GM12878 (cell line): Measurements from ENCODE around the gene SLC25A42. TPM values are rescaled to one million over a fixed set of nuclear protein-coding genes. Genes with fewer than 3 reads are reported as not detected.
A peak's percentile ranks its signal among the peaks of the same experiment; 100 is the strongest.

Experiments used
- ATAC-seq: fragments of 200-7000 bp; cut with Tn5 transposase; 3 replicates; pipeline ENCODE4 v1.9.1; 2020; ENCODE audit warnings: mild to moderate bottlenecking, moderate library complexity
- BruUV-seq: library from RNA; stranded (reverse); fragments of 400-500 nt; replicated peaks from 2 replicates; lab custom pipeline; 2021; lab: Mats Ljungman, UMichigan
- CTCF ChIA-PET: fragments of 300-600 bp; sonication (Branson Sonifier 250); formaldehyde crosslinking; extraction: SDS; loops from one replicate; lab custom pipeline; 2021; ENCODE audit warnings: inconsistent platforms; lab: Yijun Ruan, JAX
- POLR2A ChIA-PET: fragments of 350-600 bp; formaldehyde crosslinking; extraction: SDS; loops from one replicate; lab custom pipeline; 2021; ENCODE audit warnings: inconsistent platforms; lab: Charles Lee
- RAD21 ChIA-PET: fragments of 300-600 bp; sonication (Branson Sonifier 250); formaldehyde crosslinking; loops from one replicate; lab custom pipeline; 2023; ENCODE audit warnings: antibody characterized with exemption; ENCODE audit not compliant: unreplicated experiment; lab: Charles Lee
- SMC1A ChIA-PET: fragments of 300-600 bp; sonication (Branson Sonifier 250); formaldehyde crosslinking; loops from one replicate; lab custom pipeline; 2023; ENCODE audit not compliant: unreplicated experiment, uncharacterized antibody; lab: Charles Lee
- DNase-seq: peaks from one replicate; pipeline ENCODE4 v3.0.0-alpha.2; 2011; ENCODE audit warnings: low read depth, low spot score
- FAIRE-seq: peaks from 3 replicates; lab custom pipeline; 2011; peaks lifted over from hg19 to GRCh38; lab: Jason Lieb, UNC
- H2AFZ ChIP-seq: 2 replicates; pipeline ENCODE4 v1.6.0; 2011; ENCODE audit warnings: low read depth, low read length, control low read depth; ENCODE audit not compliant: control insufficient read depth
- H3K27ac ChIP-seq: 2 replicates; pipeline ENCODE4 v1.5.1; 2011; ENCODE audit warnings: control low read depth; ENCODE audit not compliant: control insufficient read depth, insufficient read depth
- H3K27me3 ChIP-seq, 2 experiments: replicated peaks in 1 of 2; 2 replicates each; pipeline versions ENCODE4 v1.6.0 to v1.6.1; 2011; ENCODE audit warnings: low read length in 1 of 2; ENCODE audit not compliant: control insufficient read depth in 2 of 2, insufficient read depth in 2 of 2
- H3K36me3 ChIP-seq, 2 experiments: 2 replicates each; pipeline ENCODE4 v1.5.1; 2011; ENCODE audit warnings: low read length in 1 of 2; ENCODE audit not compliant: control insufficient read depth in 2 of 2, insufficient read depth in 2 of 2
- H3K4me1 ChIP-seq: 2 replicates; pipeline ENCODE4 v1.6.1; 2011; ENCODE audit warnings: mild to moderate bottlenecking, low read length, moderate library complexity, mixed read lengths; ENCODE audit not compliant: control insufficient read depth, insufficient read depth
- H3K4me2 ChIP-seq: 2 replicates; pipeline ENCODE4 v1.6.0; 2011; ENCODE audit warnings: control low read depth; ENCODE audit not compliant: control insufficient read depth, insufficient read depth
- H3K4me3 ChIP-seq: fragments of 200-600 bp; sonication (generic); 2 replicates; pipeline ENCODE4 v1.5.1; 2016
- H3K79me2 ChIP-seq: 2 replicates; pipeline ENCODE4 v1.6.0; 2011; ENCODE audit warnings: low read length; ENCODE audit not compliant: control insufficient read depth, insufficient read depth
- H3K9ac ChIP-seq: 2 replicates; pipeline ENCODE4 v1.8.0; 2011; ENCODE audit warnings: low read length, control low read depth, mixed read lengths; ENCODE audit not compliant: control insufficient read depth, insufficient read depth
- H3K9me3 ChIP-seq: replicated peaks from 3 replicates; pipeline ENCODE4 v1.5.1; 2011; ENCODE audit warnings: mild to moderate bottlenecking, low read length; ENCODE audit not compliant: control insufficient read depth, insufficient read depth
- H4K20me1 ChIP-seq: 2 replicates; pipeline ENCODE4 v1.6.0; 2011; ENCODE audit not compliant: control insufficient read depth, insufficient read depth
- CBFB ChIP-seq: IDR thresholded peaks from 2 replicates; pipeline ENCODE4 v1.6.1; 2016; ENCODE audit warnings: antibody characterized with exemption, low read depth
- E4F1 ChIP-seq: fragments of 450-650 bp; IDR thresholded peaks from 2 replicates; pipeline ENCODE4 v1.6.1; 2018; ENCODE audit warnings: borderline replicate concordance, mild to moderate bottlenecking; ENCODE audit not compliant: partially characterized antibody
- ESRRA ChIP-seq: IDR thresholded peaks from 2 replicates; pipeline ENCODE4 v1.6.1; 2012; ENCODE audit warnings: mild to moderate bottlenecking, low read length, improper control_type of control experiment
- FOXM1 ChIP-seq: IDR thresholded peaks from 2 replicates; pipeline ENCODE4 v1.6.1; 2012; ENCODE audit warnings: low read depth, mild to moderate bottlenecking, inconsistent platforms, low read length, moderate library complexity
- IKZF1 ChIP-seq: fragments of 450-650 bp; conservative IDR thresholded peaks from 2 replicates; pipeline ENCODE4 v1.6.1; 2017; ENCODE audit warnings: antibody characterized with exemption, mild to moderate bottlenecking
- LARP7 ChIP-seq: fragments of 450-650 bp; IDR thresholded peaks from 2 replicates; pipeline ENCODE4 v1.6.1; 2017; ENCODE audit warnings: mild to moderate bottlenecking
- NBN ChIP-seq: fragments of 450-650 bp; IDR thresholded peaks from 2 replicates; pipeline ENCODE4 v1.6.1; 2016
- POLR2A ChIP-seq: IDR thresholded peaks from 2 replicates; pipeline ENCODE4 v1.6.1; 2011; ENCODE audit warnings: low read depth, mild to moderate bottlenecking, low read length
- POU2F2 ChIP-seq: IDR thresholded peaks from 3 replicates; pipeline ENCODE4 v1.6.1; 2011; ENCODE audit warnings: low read depth, mild to moderate bottlenecking, low read length, borderline replicate concordance
- RELA ChIP-seq: fragments of 450-650 bp; IDR thresholded peaks from 2 replicates; pipeline ENCODE4 v1.8.0; 2014; ENCODE audit warnings: borderline replicate concordance; ENCODE audit not compliant: partially characterized antibody
- RUNX3 ChIP-seq: IDR thresholded peaks from 2 replicates; pipeline ENCODE4 v1.6.1; 2012; ENCODE audit warnings: low read length, inconsistent platforms
- SMARCA5 ChIP-seq: fragments of 450-650 bp; IDR thresholded peaks from 2 replicates; pipeline ENCODE4 v1.6.1; 2017; ENCODE audit warnings: mild to moderate bottlenecking
- WGBS: methylation state at CpG from one replicate; pipeline ENCODE4 v1.1.6; 2016; ENCODE audit warnings: low lambda C conversion rate; ENCODE audit not compliant: insufficient replicate concordance, insufficient coverage; ENCODE audit errors: missing lambda C conversion rate; 5-methylcytosine and 5-hydroxymethylcytosine counted together
- in situ Hi-C: fragments of 300-500 bp; cut with MboI; formaldehyde crosslinking; loops from 9 replicates; pipeline ENCODE4 v1.14.3; 2018; ENCODE audit warnings: mixed read lengths
- intact Hi-C: fragments of 100-400 bp; cut with micrococcal nuclease; formaldehyde crosslinking; loops from one replicate; pipeline ENCODE4 v1.14.2; 2022; ENCODE audit not compliant: unreplicated experiment
- polyA plus RNA-seq, 11 experiments: library from polyadenylated mRNA; depleted of rRNA in 4 of 11; unstranded in 6 of 11; stranded (reverse) in 5 of 11; fragments of >200 nt; fragmentation: Nextera tagmentation in 4 of 11; fragmentation: Illumina TruSeq in 1 of 11; extraction: Ambion mirVana in 4 of 11; extraction: Trizol in 1 of 11; gene quantifications; 1 replicate in 1 of 11; 2 replicates in 10 of 11; pipeline versions ENCODE4 v1.2.1 to v1.2.3, GENCODE V29; 2011 to 2016; ENCODE audit warnings: inconsistent platforms in 2 of 11, missing spikeins in 2 of 11, low read depth in 1 of 11
- total RNA-seq, 4 experiments: library from RNA; depleted of rRNA in 3 of 4; stranded (reverse); fragments of >200 nt in 3 of 4; fragmentation: Illumina TruSeq in 1 of 4; extraction: Trizol in 1 of 4; gene quantifications; 2 replicates each; pipeline versions ENCODE4 v1.2.1 to v1.2.3, GENCODE V29; 2013 to 2021
- TF ChIP-seq, protein P1 (sequence below): fragments of 450-650 bp; formaldehyde crosslinking; IDR thresholded peaks from 2 replicates; pipeline ENCODE4 v1.4.0; 2020; ENCODE audit warnings: mild to moderate bottlenecking, moderate library complexity

Gene SLC25A42
- total and polyA plus RNA-seq, 10 of the 15 experiments (the other 5 are each of a cell fraction or from before 2014, with no cell fraction given), result 0.24 to 19.2 (median 9.6) TPM

GRCh38 chr19:19145684-19146608, 82.2 kb downstream of the SLC25A42 start:
- DNase-seq, result no peak
- ChIA-PET CTCF (interaction anchor here (0.5 to 6.3 kb wide), 14 partner anchors 12 to 345 kb away, joined by 3 to 207 read pairs (median 4); partner anchors contain the start of gene MEF2B), RAD21 (interaction anchor here (0.6 to 17.5 kb wide), 7 partner anchors 10 to 345 kb away, joined by 3 to 394 read pairs (median 5); partner anchors contain the start of gene MEF2B), POLR2A (interaction anchor here (0.6 to 1.6 kb wide), 3 partner anchors 23 to 30 kb away, joined by 3 to 6 read pairs (median 3); no protein-coding TSS in a partner anchor), SMC1A (interaction anchor here (0.6 to 5.4 kb wide), 8 partner anchors 10 to 48 kb away, joined by 3 to 114 read pairs (median 4); partner anchors contain the start of gene MEF2B)
- 30% methylated on average over 41 of the region's 47 CpGs for WGBS
- BruUV-seq, result no TSS peak
- H2AFZ ChIP-seq, result peak overlapping the region; percentile 53
- H4K20me1 ChIP-seq, result no peaks in the 10 kb centered on the region
- H3K4me2 ChIP-seq, result no peak overlapping the region
- no peaks in the 10 kb centered on the region for H3K9me3 ChIP-seq
- no peak overlapping the region for H3K4me3 ChIP-seq
- in situ Hi-C loops (loop anchor here (10.0 kb wide), 1 partner anchor 349 kb away; no protein-coding TSS in a partner anchor), intact Hi-C loops (loop anchor here (1.0 kb wide), 2 partner anchors 29 to 344 kb away; no protein-coding TSS in a partner anchor)
- no peaks in the 10 kb centered on the region for H3K27me3 ChIP-seq
- H3K36me3 ChIP-seq, result peaks cover 6 to 8% of the 10 kb centered on the region in 2 experiments; a peak in 3 of 4 replicates
- FAIRE-seq, result peak; percentile 76
- no peak overlapping the region for H3K9ac ChIP-seq
- ATAC-seq, result peak; percentile 97
- no peak overlapping the region for H3K27ac ChIP-seq
- H3K79me2 ChIP-seq, result no peaks in the 10 kb centered on the region
- 0 out of 2 replicates have a peak, but pooled peaks cover 3% of the 10 kb centered on the region for H3K4me1 ChIP-seq
- TF ChIP-seq SMARCA5 (peak; percentile 67; the same call in 1 of the 2 replicates), NBN (peak; percentile 47; the same call in 1 of the 2 replicates), LARP7 (peak; percentile 56; the same call in 1 of the 2 replicates), RELA (peak; percentile 9), FOXM1 (no peak), E4F1 (peak; percentile 30), POU2F2 (0 out of 3 replicates have a peak, but pooled peaks have one; percentile 29), POLR2A (peak; percentile 36; the same call in 1 of the 2 replicates), CBFB (no peak), IKZF1 (peak; percentile 28; the same call in 1 of the 2 replicates), RUNX3 (no peak), ESRRA (0 out of 2 replicates have a peak, but pooled peaks have one; percentile 59)
- TF ChIP-seq, protein P1, sequence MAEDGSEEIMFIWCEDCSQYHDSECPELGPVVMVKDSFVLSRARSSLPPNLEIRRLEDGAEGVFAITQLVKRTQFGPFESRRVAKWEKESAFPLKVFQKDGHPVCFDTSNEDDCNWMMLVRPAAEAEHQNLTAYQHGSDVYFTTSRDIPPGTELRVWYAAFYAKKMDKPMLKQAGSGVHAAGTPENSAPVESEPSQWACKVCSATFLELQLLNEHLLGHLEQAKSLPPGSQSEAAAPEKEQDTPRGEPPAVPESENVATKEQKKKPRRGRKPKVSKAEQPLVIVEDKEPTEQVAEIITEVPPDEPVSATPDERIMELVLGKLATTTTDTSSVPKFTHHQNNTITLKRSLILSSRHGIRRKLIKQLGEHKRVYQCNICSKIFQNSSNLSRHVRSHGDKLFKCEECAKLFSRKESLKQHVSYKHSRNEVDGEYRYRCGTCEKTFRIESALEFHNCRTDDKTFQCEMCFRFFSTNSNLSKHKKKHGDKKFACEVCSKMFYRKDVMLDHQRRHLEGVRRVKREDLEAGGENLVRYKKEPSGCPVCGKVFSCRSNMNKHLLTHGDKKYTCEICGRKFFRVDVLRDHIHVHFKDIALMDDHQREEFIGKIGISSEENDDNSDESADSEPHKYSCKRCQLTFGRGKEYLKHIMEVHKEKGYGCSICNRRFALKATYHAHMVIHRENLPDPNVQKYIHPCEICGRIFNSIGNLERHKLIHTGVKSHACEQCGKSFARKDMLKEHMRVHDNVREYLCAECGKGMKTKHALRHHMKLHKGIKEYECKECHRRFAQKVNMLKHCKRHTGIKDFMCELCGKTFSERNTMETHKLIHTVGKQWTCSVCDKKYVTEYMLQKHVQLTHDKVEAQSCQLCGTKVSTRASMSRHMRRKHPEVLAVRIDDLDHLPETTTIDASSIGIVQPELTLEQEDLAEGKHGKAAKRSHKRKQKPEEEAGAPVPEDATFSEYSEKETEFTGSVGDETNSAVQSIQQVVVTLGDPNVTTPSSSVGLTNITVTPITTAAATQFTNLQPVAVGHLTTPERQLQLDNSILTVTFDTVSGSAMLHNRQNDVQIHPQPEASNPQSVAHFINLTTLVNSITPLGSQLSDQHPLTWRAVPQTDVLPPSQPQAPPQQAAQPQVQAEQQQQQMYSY (CRISPR knock-in tag), result no peak
